Smooth muscle cell (in vitro differentiated cells): ENCODE results near the gene ARPP21. TPM values are rescaled to one million over a fixed set of nuclear protein-coding genes. Genes with fewer than 3 reads are reported as not detected.

Source experiments
- DNase-seq: peaks from one replicate; lab custom pipeline; 2025; ENCODE audit not compliant: unreplicated experiment; lab: John Stamatoyannopoulos, UW
- H2AFZ ChIP-seq: fragments of 200-600 bp; sonication (generic); 2 replicates; pipeline ENCODE4 v1.6.0; 2016; ENCODE audit warnings: antibody characterized with exemption, low read depth, mild to moderate bottlenecking
- H3F3A ChIP-seq: fragments of 200-600 bp; sonication (generic); 2 replicates; pipeline ENCODE4 v1.6.0; 2017; ENCODE audit warnings: antibody characterized with exemption, low read depth
- H3K27ac ChIP-seq: fragments of 200-600 bp; sonication (generic); 2 replicates; pipeline ENCODE4 v1.5.1; 2016; ENCODE audit warnings: low read depth, mild to moderate bottlenecking
- H3K27me3 ChIP-seq: fragments of 200-600 bp; sonication (generic); 2 replicates; pipeline ENCODE4 v1.6.1; 2016; ENCODE audit warnings: low read depth, mild to moderate bottlenecking
- H3K36me3 ChIP-seq: fragments of 200-600 bp; sonication (generic); 2 replicates; pipeline ENCODE4 v1.5.1; 2016; ENCODE audit warnings: low read depth
- H3K4me1 ChIP-seq: fragments of 200-600 bp; sonication (generic); 2 replicates; pipeline ENCODE4 v1.5.1; 2016; ENCODE audit warnings: low read depth
- H3K4me2 ChIP-seq: fragments of 200-600 bp; sonication (generic); 2 replicates; pipeline ENCODE4 v1.6.0; 2016; ENCODE audit warnings: mild to moderate bottlenecking
- H3K4me3 ChIP-seq: fragments of 200-600 bp; sonication (generic); 2 replicates; pipeline ENCODE4 v1.5.1; 2016; ENCODE audit warnings: mild to moderate bottlenecking
- H3K79me2 ChIP-seq: fragments of 200-600 bp; sonication (generic); 2 replicates; pipeline ENCODE4 v1.6.0; 2016; ENCODE audit warnings: low read depth, mild to moderate bottlenecking
- H3K9ac ChIP-seq: fragments of 200-600 bp; sonication (generic); 2 replicates; pipeline ENCODE4 v1.6.0; 2016; ENCODE audit warnings: low read depth
- H3K9me3 ChIP-seq: fragments of 200-600 bp; sonication (generic); replicated peaks from 2 replicates; pipeline ENCODE4 v1.5.1; 2016; ENCODE audit warnings: low read depth
- H4K20me1 ChIP-seq: fragments of 200-600 bp; sonication (generic); 2 replicates; pipeline ENCODE4 v1.6.0; 2016; ENCODE audit warnings: low read depth
- CTCF ChIP-seq: fragments of 200-600 bp; sonication (generic); IDR thresholded peaks from 2 replicates; pipeline ENCODE4 v1.5.1; 2017; ENCODE audit warnings: borderline replicate concordance, mild to moderate bottlenecking, antibody characterized with exemption; ENCODE audit not compliant: insufficient read depth, poor library complexity, severe bottlenecking
- WGBS: methylation state at CpG from one replicate; pipeline ENCODE4 v1.1.7; 2016; ENCODE audit warnings: low lambda C conversion rate; 5-methylcytosine and 5-hydroxymethylcytosine counted together
- polyA plus RNA-seq: library from polyadenylated mRNA; unstranded; fragments of >200 nt; fragmentation: Nextera tagmentation; extraction: Ambion mirVana; gene quantifications from 2 replicates; pipeline ENCODE4 v1.2.1, GENCODE V29; 2016
- total RNA-seq: library from RNA; depleted of rRNA; stranded (reverse); fragments of >200 nt; gene quantifications from 2 replicates; pipeline ENCODE4 v1.2.3, GENCODE V29; 2014

ARPP21 gene
- total and polyA plus RNA-seq, 2 experiments from 2014 or later = not detected

DNA sequence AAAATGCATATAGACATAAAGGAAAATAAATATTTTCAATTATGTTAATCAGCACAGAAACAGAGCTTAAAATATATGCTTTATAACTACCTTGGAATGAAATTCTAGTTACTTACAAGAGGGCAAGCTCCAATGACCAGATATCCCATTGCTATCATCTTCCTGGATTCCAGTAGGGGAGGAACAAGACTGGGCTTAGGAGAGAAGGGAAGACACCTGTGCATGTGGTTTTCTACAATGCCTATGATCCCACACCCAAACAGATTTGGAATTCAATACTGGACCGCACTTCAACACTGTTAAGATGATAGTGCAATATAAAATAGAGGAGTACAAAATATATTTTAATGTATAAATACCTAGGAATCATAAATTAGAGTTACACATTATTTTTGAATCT lies 79.6 kb downstream of the ARPP21 start:
- Histone ChIP-seq H3K36me3 (no peaks in the 10 kb centered on the region), H3K4me2 (no peak overlapping the region), H3K9ac (no peak overlapping the region), H3F3A (no peaks in the 10 kb centered on the region), H3K27ac (no peak overlapping the region), H3K4me3 (no peak overlapping the region), H3K9me3 (no peaks in the 10 kb centered on the region), H4K20me1 (no peaks in the 10 kb centered on the region), H3K4me1 (no peaks in the 10 kb centered on the region), H3K27me3 (peaks cover 22% of the 10 kb centered on the region), H2AFZ (no peak overlapping the region), H3K79me2 (no peaks in the 10 kb centered on the region)
- DNase-seq = no peak
- 89% methylated on average over 1 of the region's 1 CpG for WGBS
- TF ChIP-seq CTCF = no peak

DNA sequence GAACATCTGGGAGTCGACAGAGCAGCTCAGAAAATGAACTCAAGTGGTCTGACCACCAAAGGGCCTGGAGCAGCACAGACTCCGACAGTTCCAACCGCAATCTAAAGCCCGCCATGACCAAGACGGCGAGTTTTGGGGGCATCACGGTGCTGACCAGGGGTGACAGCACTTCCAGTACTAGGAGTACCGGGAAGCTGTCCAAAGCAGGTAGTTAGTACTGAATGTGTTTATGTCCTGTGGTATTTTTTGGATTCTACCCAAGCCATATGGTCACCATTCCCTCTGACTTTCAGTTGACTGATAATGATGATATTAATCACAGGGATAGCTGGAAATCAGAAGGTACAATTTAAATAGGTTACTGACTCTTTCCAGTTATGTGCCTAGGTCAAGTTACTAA lies 82.3 kb downstream of the ARPP21 start:
- no peak for DNase-seq
- peaks cover 22% of the 10 kb centered on the region for H3K27me3 ChIP-seq

DNA sequence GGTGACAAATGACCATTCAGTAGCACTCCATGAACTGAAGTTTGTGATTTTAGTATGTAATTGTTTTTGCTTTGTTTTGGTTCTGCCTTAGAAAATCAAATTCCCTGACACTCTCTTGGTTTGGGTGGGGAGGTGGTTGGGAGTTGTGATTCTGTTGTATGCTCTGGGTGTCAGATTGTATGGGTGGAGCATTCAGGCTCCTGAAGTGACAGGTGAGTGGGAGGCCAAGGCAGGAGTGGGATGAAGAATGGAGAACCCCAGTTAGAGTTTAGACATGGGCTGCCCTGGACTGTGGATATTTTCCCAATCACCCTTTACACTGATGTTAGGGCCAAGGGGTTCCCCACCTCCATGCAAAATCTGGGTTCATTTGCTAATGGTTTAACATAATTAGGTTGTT lies 83.6 kb downstream of the ARPP21 start:
- H2AFZ ChIP-seq = no peak overlapping the region
- H3K9me3 ChIP-seq = no peaks in the 10 kb centered on the region
- H3K9ac ChIP-seq = no peak overlapping the region
- H4K20me1 ChIP-seq = no peaks in the 10 kb centered on the region
- no peak overlapping the region for H3K27ac ChIP-seq
- no peak overlapping the region for H3K4me2 ChIP-seq
- peaks cover 15% of the 10 kb centered on the region for H3K27me3 ChIP-seq
- H3K4me3 ChIP-seq = no peak overlapping the region
- H3K4me1 ChIP-seq = no peaks in the 10 kb centered on the region
- TF ChIP-seq CTCF = no peak
- no peak for DNase-seq
- H3K36me3 ChIP-seq = no peaks in the 10 kb centered on the region
- no peaks in the 10 kb centered on the region for H3K79me2 ChIP-seq
- H3F3A ChIP-seq = no peaks in the 10 kb centered on the region

More for the DNA sequence above, 82.3 kb downstream of the ARPP21 start:
- H3K9ac ChIP-seq = no peak overlapping the region
- H3F3A ChIP-seq = no peaks in the 10 kb centered on the region
- H3K36me3 ChIP-seq = no peaks in the 10 kb centered on the region
- no peak for TF ChIP-seq CTCF
- H3K79me2 ChIP-seq = no peaks in the 10 kb centered on the region
- no peak overlapping the region for H3K4me3 ChIP-seq
- no peaks in the 10 kb centered on the region for H3K4me1 ChIP-seq
- H4K20me1 ChIP-seq = no peaks in the 10 kb centered on the region
- H3K9me3 ChIP-seq = no peaks in the 10 kb centered on the region
- H2AFZ ChIP-seq = no peak overlapping the region
- H3K27ac ChIP-seq = no peak overlapping the region
- H3K4me2 ChIP-seq = no peak overlapping the region
- WGBS = 87% methylated on average over 8 of the region's 8 CpGs

- Histone ChIP-seq H3K36me3 (no peaks in the 10 kb centered on the region), H4K20me1 (no peaks in the 10 kb centered on the region), H3K27ac (no peak overlapping the region), H3F3A (no peaks in the 10 kb centered on the region), H3K9ac (no peak overlapping the region), H3K79me2 (no peaks in the 10 kb centered on the region), H3K9me3 (no peaks in the 10 kb centered on the region), H3K4me2 (no peak overlapping the region), H3K27me3 (peaks cover 15% of the 10 kb centered on the region), H3K4me3 (no peak overlapping the region), H3K4me1 (no peaks in the 10 kb centered on the region), H2AFZ (no peak overlapping the region)
- DNase-seq = no peak
- no peak for TF ChIP-seq CTCF
These were observed 84.3 kb downstream of the ARPP21 start for GRCh38 chr3:35723480-35724097.
